ENCODE results near the gene PROC.

Gene PROC

DNA sequence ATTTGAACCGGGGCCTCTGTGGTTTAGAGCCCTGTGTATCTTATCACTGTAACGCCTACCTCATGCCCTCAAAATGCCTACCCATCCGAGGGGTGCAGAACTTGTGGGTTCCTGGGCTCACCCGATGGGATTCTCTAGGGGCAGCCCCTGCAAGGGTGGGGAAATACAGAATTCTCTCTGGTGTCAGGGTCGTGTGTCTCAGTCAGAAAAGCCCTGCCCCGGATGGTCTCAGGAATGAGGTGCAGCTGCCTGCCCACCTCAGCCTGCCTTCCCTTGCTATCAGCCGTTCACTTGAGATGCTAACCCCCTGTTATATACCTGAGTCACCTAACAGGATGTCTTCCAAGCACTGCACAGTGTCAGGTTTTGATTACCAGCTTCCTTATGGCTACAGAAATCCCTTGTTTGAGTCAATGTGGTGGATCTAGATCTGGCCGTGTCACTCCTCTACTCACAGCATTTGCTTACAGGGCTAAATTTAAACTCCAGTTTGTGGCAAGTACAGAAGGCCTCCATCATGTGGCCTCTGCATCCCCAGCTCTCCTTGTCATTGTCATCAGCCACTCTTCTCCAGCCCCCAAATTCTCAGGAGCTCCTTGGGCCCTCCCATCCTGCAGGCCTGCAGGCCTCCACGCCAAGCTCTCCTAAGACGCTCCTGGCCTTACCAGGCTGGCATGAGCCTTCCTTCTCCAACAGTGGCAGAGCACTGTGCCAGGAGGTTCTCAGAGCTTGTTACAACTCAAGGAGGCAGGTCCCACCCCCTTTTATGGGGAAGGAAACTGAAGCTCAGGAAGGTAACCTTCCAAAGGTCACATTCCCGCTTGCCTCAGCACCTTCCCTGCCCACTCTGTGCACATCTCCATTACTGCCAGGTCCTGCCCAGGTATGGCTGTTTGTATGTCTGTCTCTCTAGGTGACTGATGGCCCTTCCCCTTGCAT, 16.2 kb upstream of the PROC start:
- Histone ChIP-seq H3K4ac (ENCODE audit: low read length) (no peak overlapping the region), H3K27ac (replicated peaks; ENCODE audit: low read length) (no peak overlapping the region)
- no CpG with 5 or more reads among the region's 11 CpGs for WGBS, 2 donors (ENCODE audit: extremely low coverage in 2 of 2, insufficient read length in 2 of 2, insufficient replicate concordance in 1 of 2)

GRCh38 chr2:127403460-127403859, 14.8 kb upstream of the PROC start:
- Histone ChIP-seq H4K91ac (ENCODE audit: low read depth, low read length, poor library complexity) (no peak overlapping the region), H4K8ac (ENCODE audit: low read depth, low read length) (no peak overlapping the region), H3K27ac (replicated peaks; ENCODE audit: low read length) (no peak overlapping the region), H2BK120ac (ENCODE audit: low read depth, low read length) (no peak overlapping the region), H3K4ac (ENCODE audit: low read length) (no peak overlapping the region), H3K36me3 (replicated peaks in 1 of 2; ENCODE audit: control insufficient read depth in 2 of 2, insufficient read depth in 2 of 2, low read length in 2 of 2) (no peaks in the 10 kb centered on the region), H3K18ac (ENCODE audit: low read length) (peak overlapping the region; percentile 54), H2AFZ (ENCODE audit: low read length) (no peak overlapping the region), H3K27me3 (ENCODE audit: control insufficient read depth in 3 of 3, insufficient read depth in 3 of 3, low read depth in 1 of 3, low read length in 3 of 3) (peaks cover 0 to 9% (median 0%) of the 10 kb centered on the region in 3 experiments), H2BK15ac (ENCODE audit: low read length) (no peak overlapping the region), H2BK5ac (ENCODE audit: low read length) (no peak overlapping the region), H3K4me3 (ENCODE audit: low read length in 2 of 2) (no peak overlapping the region), H3K9ac (ENCODE audit: low read depth, low read length, poor library complexity) (no peak overlapping the region), H3K9me3 (replicated peaks in 1 of 2; ENCODE audit: control insufficient read depth in 2 of 2, insufficient read depth in 1 of 2, low read depth in 1 of 2, low read length in 2 of 2) (no peaks in the 10 kb centered on the region), H3K4me2 (ENCODE audit: insufficient read depth, low read length, poor library complexity, severe bottlenecking) (no peak overlapping the region), H3K14ac (ENCODE audit: low read length) (no peak overlapping the region), H3K79me1 (ENCODE audit: low read depth, low read length) (no peaks in the 10 kb centered on the region), H3K23ac (ENCODE audit: low read depth, low read length, poor library complexity) (no peak overlapping the region), H2AK5ac (ENCODE audit: low read depth, low read length) (peak overlapping the region; percentile 22), H3K4me1 (ENCODE audit: control insufficient read depth in 2 of 2, insufficient read depth in 1 of 2, low read depth in 1 of 2, low read length in 2 of 2) (peaks cover 0 to 2% of the 10 kb centered on the region in 2 donors), H2BK12ac (ENCODE audit: low read length) (no peak overlapping the region)
- DNase-seq (ENCODE audit: low spot score) = no peak
- no CpG with 5 or more reads among the region's 3 CpGs for WGBS, 2 donors (ENCODE audit: extremely low coverage in 2 of 2, insufficient read length in 2 of 2, insufficient replicate concordance in 1 of 2)

More for the DNA sequence above, 16.2 kb upstream of the PROC start:
- H2BK120ac ChIP-seq (ENCODE audit: low read depth, low read length) = no peak overlapping the region
- H2AK5ac ChIP-seq (ENCODE audit: low read depth, low read length) = peak overlapping the region; percentile 49
- no peaks in the 10 kb centered on the region for H3K9me3 ChIP-seq (replicated peaks in 1 of 2; ENCODE audit: control insufficient read depth in 2 of 2, insufficient read depth in 1 of 2, low read depth in 1 of 2, low read length in 2 of 2)
- H3K18ac ChIP-seq (ENCODE audit: low read length) = peak overlapping the region; percentile 21
- no peak overlapping the region for H3K4me2 ChIP-seq (ENCODE audit: insufficient read depth, low read length, poor library complexity, severe bottlenecking)
- no peak overlapping the region for H4K91ac ChIP-seq (ENCODE audit: low read depth, low read length, poor library complexity)
- H3K27me3 ChIP-seq (ENCODE audit: control insufficient read depth in 3 of 3, insufficient read depth in 3 of 3, low read depth in 1 of 3, low read length in 3 of 3) = peaks cover 0 to 9% (median 0%) of the 10 kb centered on the region in 3 experiments
- no peak overlapping the region for H2BK5ac ChIP-seq (ENCODE audit: low read length)
- H2AFZ ChIP-seq (ENCODE audit: low read length) = no peak overlapping the region
- H2BK12ac ChIP-seq (ENCODE audit: low read length) = no peak overlapping the region
- H2BK15ac ChIP-seq (ENCODE audit: low read length) = peak overlapping the region; percentile 3
- H4K8ac ChIP-seq (ENCODE audit: low read depth, low read length) = no peak overlapping the region
- no peaks in the 10 kb centered on the region for H3K79me1 ChIP-seq (ENCODE audit: low read depth, low read length)
- no peak overlapping the region for H3K23ac ChIP-seq (ENCODE audit: low read depth, low read length, poor library complexity)
- H3K4me1 ChIP-seq (ENCODE audit: control insufficient read depth in 2 of 2, insufficient read depth in 1 of 2, low read depth in 1 of 2, low read length in 2 of 2) = peaks cover 0 to 8% of the 10 kb centered on the region in 2 donors
- no peak overlapping the region for H3K14ac ChIP-seq (ENCODE audit: low read length)
- H3K4me3 ChIP-seq (ENCODE audit: low read length in 2 of 2) = no peak overlapping the region
- no peak for DNase-seq (ENCODE audit: low spot score)
- no peak overlapping the region for H3K9ac ChIP-seq (ENCODE audit: low read depth, low read length, poor library complexity)
- no peaks in the 10 kb centered on the region for H3K36me3 ChIP-seq (replicated peaks in 1 of 2; ENCODE audit: control insufficient read depth in 2 of 2, insufficient read depth in 2 of 2, low read length in 2 of 2)

DNA sequence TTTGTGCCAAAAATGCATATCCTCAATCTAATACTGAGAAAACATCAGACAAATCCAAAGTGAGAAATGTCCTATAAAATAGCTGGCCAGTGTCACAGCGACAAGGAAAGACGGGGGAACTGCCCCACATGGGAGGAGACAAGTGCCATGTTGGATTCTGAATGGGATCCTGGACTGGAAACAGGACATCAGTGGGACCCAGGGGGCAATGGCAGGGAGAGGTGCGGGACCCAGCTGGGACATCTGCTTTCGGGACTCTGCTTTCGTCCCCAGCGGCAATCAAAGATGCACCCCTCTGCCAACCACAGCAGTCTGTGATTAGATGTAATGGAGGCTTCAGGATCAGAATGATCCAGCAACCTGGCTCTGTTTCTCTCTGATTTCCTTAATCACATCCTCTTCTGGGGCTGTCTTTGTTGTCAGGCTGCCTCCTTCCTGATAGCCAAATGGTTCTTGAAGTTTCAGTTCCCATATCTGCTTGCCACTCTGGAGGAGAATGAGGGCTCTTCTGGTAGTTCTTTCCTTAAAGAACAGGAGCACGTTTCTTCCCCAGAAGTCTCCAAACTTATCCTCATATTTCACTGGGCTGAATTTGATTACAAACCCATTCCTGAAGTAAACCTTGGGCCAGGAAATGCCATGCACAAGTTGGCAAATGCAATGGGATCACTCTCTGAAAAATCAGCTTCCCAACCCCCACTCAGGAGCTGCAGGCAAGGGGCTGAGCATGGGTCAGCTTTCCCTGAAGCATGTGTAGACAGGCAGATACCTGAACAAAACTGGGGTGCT, 13.6 kb upstream of the PROC start:
- no peak overlapping the region for H2BK120ac ChIP-seq (ENCODE audit: low read depth, low read length)
- H3K4me2 ChIP-seq (ENCODE audit: insufficient read depth, low read length, poor library complexity, severe bottlenecking) = no peak overlapping the region
- H3K36me3 ChIP-seq (replicated peaks in 1 of 2; ENCODE audit: control insufficient read depth in 2 of 2, insufficient read depth in 2 of 2, low read length in 2 of 2) = no peaks in the 10 kb centered on the region
- WGBS, 2 donors (ENCODE audit: extremely low coverage in 2 of 2, insufficient read length in 2 of 2, insufficient replicate concordance in 1 of 2) = no CpG with 5 or more reads among the region's 7 CpGs
- H2AFZ ChIP-seq (ENCODE audit: low read length) = no peak overlapping the region
- no peak overlapping the region for H3K4me3 ChIP-seq (ENCODE audit: low read length in 2 of 2)
- no peak overlapping the region for H3K27ac ChIP-seq (replicated peaks; ENCODE audit: low read length)
- no peaks in the 10 kb centered on the region for H3K9me3 ChIP-seq (replicated peaks in 1 of 2; ENCODE audit: control insufficient read depth in 2 of 2, insufficient read depth in 1 of 2, low read depth in 1 of 2, low read length in 2 of 2)
- H2AK5ac ChIP-seq (ENCODE audit: low read depth, low read length) = no peak overlapping the region
- no peak overlapping the region for H3K23ac ChIP-seq (ENCODE audit: low read depth, low read length, poor library complexity)
- H3K18ac ChIP-seq (ENCODE audit: low read length) = peak overlapping the region; percentile 60
- H3K4me1 ChIP-seq (ENCODE audit: control insufficient read depth in 2 of 2, insufficient read depth in 1 of 2, low read depth in 1 of 2, low read length in 2 of 2) = peaks cover 0 to 4% of the 10 kb centered on the region in 2 donors
- H3K9ac ChIP-seq (ENCODE audit: low read depth, low read length, poor library complexity) = no peak overlapping the region
- no peak overlapping the region for H3K14ac ChIP-seq (ENCODE audit: low read length)
- H4K8ac ChIP-seq (ENCODE audit: low read depth, low read length) = no peak overlapping the region
- H2BK15ac ChIP-seq (ENCODE audit: low read length) = no peak overlapping the region
- H3K79me1 ChIP-seq (ENCODE audit: low read depth, low read length) = no peaks in the 10 kb centered on the region
- no peak overlapping the region for H2BK12ac ChIP-seq (ENCODE audit: low read length)
- no peak for DNase-seq (ENCODE audit: low spot score)
- no peak overlapping the region for H2BK5ac ChIP-seq (ENCODE audit: low read length)
- no peak overlapping the region for H3K4ac ChIP-seq (ENCODE audit: low read length)
- H3K27me3 ChIP-seq (ENCODE audit: control insufficient read depth in 3 of 3, insufficient read depth in 3 of 3, low read depth in 1 of 3, low read length in 3 of 3) = peaks cover 0 to 9% (median 0%) of the 10 kb centered on the region in 3 experiments
- H4K91ac ChIP-seq (ENCODE audit: low read depth, low read length, poor library complexity) = no peak overlapping the region

DNA sequence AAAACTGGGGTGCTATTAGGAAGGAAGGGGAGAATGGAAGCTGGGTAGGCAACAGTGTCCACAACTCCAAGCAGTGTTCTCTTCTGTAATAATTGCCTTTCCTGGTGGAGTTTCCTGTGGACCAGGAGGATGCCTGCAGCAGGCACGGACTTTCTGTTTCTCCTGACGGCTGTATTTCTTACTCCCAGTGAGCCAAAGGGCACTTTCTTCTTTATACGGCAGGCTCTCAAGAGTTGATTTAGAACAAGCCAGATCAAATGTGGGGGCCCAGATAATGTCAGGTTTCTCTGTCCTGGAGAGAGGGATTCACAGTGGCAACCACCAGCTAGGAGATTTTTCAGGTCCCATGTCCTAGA, 13.0 kb upstream of the PROC start:
- H3K27me3 ChIP-seq (ENCODE audit: control insufficient read depth in 3 of 3, insufficient read depth in 3 of 3, low read depth in 1 of 3, low read length in 3 of 3) = peaks cover 0 to 9% (median 0%) of the 10 kb centered on the region in 3 experiments
- no peaks in the 10 kb centered on the region for H3K36me3 ChIP-seq (replicated peaks in 1 of 2; ENCODE audit: control insufficient read depth in 2 of 2, insufficient read depth in 2 of 2, low read length in 2 of 2)
- no peak overlapping the region for H3K27ac ChIP-seq (replicated peaks; ENCODE audit: low read length)
- no peak overlapping the region for H3K4ac ChIP-seq (ENCODE audit: low read length)
- H4K91ac ChIP-seq (ENCODE audit: low read depth, low read length, poor library complexity) = no peak overlapping the region
- H2AFZ ChIP-seq (ENCODE audit: low read length) = no peak overlapping the region
- no peak overlapping the region for H2BK15ac ChIP-seq (ENCODE audit: low read length)
- no peak for DNase-seq (ENCODE audit: low spot score)
- no peak overlapping the region for H2BK12ac ChIP-seq (ENCODE audit: low read length)
- no CpG with 5 or more reads among the region's 3 CpGs for WGBS, 2 donors (ENCODE audit: extremely low coverage in 2 of 2, insufficient read length in 2 of 2, insufficient replicate concordance in 1 of 2)
- no peak overlapping the region for H3K4me2 ChIP-seq (ENCODE audit: insufficient read depth, low read length, poor library complexity, severe bottlenecking)
- no peak overlapping the region for H2BK120ac ChIP-seq (ENCODE audit: low read depth, low read length)
- no peak overlapping the region for H3K18ac ChIP-seq (ENCODE audit: low read length)
- no peaks in the 10 kb centered on the region for H3K79me1 ChIP-seq (ENCODE audit: low read depth, low read length)
- H3K9ac ChIP-seq (ENCODE audit: low read depth, low read length, poor library complexity) = no peak overlapping the region
- no peak overlapping the region for H3K4me3 ChIP-seq (ENCODE audit: low read length in 2 of 2)
- H3K9me3 ChIP-seq (replicated peaks in 1 of 2; ENCODE audit: control insufficient read depth in 2 of 2, insufficient read depth in 1 of 2, low read depth in 1 of 2, low read length in 2 of 2) = no peaks in the 10 kb centered on the region
- H2AK5ac ChIP-seq (ENCODE audit: low read depth, low read length) = no peak overlapping the region
- H2BK5ac ChIP-seq (ENCODE audit: low read length) = no peak overlapping the region
- H3K4me1 ChIP-seq (ENCODE audit: control insufficient read depth in 2 of 2, insufficient read depth in 1 of 2, low read depth in 1 of 2, low read length in 2 of 2) = peaks cover 0 to 4% of the 10 kb centered on the region in 2 donors
- H3K14ac ChIP-seq (ENCODE audit: low read length) = no peak overlapping the region
- no peak overlapping the region for H3K23ac ChIP-seq (ENCODE audit: low read depth, low read length, poor library complexity)
- H4K8ac ChIP-seq (ENCODE audit: low read depth, low read length) = no peak overlapping the region
